HG02759 (cell line): ENCODE measurements around the gene PAPPA2.

ENCODE experiments used
- ATAC-seq: cut with Tn5 transposase; IDR thresholded peaks from one replicate; pipeline ENCODE4 v1.9.1; 2021; ENCODE audit warnings: mild to moderate bottlenecking, moderate library complexity; ENCODE audit not compliant: unreplicated experiment

Gene PAPPA2

DNA sequence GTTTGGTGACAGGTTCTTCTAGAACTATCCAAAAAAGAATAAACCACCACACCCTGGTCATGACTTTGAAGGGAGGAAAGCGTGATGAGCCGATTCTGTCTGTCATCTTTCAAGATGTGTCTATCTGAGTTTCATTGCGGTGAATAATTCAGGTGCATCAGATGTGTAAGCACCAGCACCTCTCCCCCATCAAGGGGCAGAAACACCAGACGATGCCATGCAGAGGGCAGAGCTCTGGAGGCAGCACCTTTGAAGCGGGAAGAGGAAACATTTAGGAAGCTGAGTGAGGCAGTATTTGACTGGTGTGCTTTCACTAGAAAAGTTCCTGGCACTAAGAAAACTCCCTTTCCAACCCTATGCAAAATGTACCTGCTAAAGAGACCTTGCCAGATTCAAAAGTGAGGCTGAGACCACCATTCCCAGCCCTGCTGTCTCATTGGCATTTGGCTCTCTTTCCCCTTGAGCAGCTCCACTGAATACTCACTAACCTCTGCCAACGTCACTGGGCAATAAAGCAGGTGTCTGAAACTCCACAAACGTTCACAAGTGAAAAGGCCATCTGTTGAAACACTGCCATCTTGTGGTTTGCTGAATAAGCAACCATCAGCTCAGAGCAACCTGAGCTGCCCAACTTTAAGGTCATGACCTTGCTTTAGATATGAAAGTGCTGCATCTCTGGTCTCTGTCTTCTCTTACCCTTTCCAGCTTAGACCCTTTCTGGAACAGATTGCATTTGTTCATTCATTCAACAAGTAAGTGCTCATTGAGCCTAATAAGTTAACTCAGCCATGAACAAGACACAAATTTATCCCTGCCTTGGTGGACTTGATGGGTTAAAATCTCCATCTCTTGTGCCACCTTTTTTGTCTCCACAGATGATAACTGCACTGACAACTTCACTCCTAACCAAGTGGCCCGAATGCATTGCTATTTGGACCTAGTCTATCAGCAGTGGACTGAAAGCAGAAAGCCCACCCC, 228.6 kb downstream of the PAPPA2 start:
- ATAC-seq: peak; percentile 93

GRCh38 chr1:176692431-176692830, 229.5 kb downstream of the PAPPA2 start:
- ATAC-seq: no peak

GRCh38 chr1:176692988-176693696, 230.2 kb downstream of the PAPPA2 start:
- no peak for ATAC-seq

DNA sequence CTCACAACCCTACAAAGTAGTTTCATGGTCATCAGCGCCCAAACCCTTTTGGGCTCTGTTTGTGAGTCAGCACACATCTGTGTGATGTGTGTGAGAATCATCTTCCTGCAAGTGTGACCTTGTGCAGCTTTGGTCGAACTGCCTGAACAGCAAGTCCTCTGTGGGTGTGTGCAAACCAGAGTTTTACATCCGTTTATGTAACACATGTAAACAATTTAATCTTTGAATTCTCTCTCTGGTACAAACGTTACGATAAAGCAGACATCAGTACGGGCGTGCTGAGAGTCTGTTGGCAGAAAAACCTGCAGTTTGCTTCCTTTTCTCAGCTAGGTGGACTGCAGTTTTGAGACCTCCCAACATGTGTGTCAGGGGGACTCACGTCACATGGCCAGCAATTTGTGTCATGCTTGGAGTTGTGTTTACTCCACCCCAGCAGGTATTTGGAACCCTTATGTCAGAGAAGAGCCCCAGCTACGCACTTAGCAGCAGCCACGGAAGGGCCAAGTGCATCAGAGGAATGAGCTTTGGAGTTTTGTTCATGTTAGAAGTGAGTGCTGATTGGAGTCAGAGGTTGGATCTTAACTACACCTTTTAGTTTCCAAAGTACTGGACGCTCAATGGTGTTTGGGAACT, 230.8 kb downstream of the PAPPA2 start:
- no peak for ATAC-seq

GRCh38 chr1:176694713-176695112, 231.7 kb downstream of the PAPPA2 start:
- ATAC-seq: no peak

GRCh38 chr1:176696109-176696508, 233.1 kb downstream of the PAPPA2 start:
- no peak for ATAC-seq

- no peak for ATAC-seq
Observed at GRCh38 chr1:176696689-176697088, 233.7 kb downstream of the PAPPA2 start.

- no peak for ATAC-seq
Observed at GRCh38 chr1:176699821-176700220, 236.8 kb downstream of the PAPPA2 start.

DNA sequence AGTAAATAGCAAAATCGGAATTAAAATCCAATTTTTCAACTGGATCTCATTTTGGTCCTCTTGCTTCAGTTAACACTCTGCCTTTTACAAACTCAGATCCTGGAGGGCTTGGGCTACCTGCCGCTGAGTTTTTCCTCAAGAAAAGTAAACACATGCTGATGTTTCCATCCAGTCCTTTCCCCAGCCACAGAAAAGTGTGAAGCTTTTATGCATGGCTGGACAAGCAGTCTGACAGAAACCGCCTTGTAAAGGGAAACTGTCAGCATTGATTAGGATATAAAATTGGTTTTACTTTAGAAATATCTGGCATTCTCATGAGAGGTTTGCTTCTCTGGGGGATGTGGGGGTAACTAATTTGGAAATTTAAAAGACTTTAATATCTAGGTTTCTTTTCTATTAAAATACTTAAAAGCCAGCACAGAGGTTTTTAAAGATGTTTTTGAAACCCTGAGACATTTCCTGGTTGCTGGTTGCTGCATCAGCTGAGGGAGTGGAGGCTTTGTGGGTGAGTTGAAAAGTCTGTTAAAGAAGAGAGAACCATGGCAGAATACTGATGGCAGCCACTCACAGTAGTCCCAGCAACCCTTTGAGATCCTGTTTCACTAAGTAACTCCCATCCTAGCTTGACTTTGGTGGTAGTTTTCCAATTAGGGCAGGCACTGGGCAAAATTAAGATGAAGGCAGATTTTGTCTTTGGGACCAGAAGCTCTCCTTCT, 238.3 kb downstream of the PAPPA2 start:
- no peak for ATAC-seq

- no peak for ATAC-seq
Observed at GRCh38 chr1:176702901-176703300, 239.9 kb downstream of the PAPPA2 start.

DNA sequence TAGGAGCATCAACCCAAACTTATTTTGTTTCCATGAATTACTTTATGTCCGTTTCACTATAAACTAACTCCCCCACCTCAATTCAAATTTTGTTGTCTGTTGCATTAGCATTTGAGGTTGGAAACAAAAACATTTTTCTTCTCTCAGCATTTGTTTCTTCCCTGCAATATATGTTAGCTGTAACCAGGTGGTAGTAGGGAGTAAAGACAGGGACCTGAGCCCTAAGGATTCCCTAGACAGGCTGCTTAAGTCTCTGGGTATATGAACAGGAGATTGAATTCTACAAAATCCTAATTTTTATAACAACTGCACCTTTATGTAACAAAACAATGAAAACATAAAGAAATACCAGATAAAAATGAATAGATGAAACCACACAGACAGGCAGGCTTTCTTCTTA, 242.6 kb downstream of the PAPPA2 start:
- ATAC-seq: no peak

- ATAC-seq: no peak
Observed at GRCh38 chr1:176717066-176717750, 254.2 kb downstream of the PAPPA2 start.

GRCh38 chr1:176719447-176719846, 256.5 kb downstream of the PAPPA2 start:
- ATAC-seq: no peak

- ATAC-seq: no peak
Observed at GRCh38 chr1:176720838-176721237, 257.9 kb downstream of the PAPPA2 start.

GRCh38 chr1:176733661-176734060, 270.7 kb downstream of the PAPPA2 start:
- peak; percentile 71 for ATAC-seq

DNA sequence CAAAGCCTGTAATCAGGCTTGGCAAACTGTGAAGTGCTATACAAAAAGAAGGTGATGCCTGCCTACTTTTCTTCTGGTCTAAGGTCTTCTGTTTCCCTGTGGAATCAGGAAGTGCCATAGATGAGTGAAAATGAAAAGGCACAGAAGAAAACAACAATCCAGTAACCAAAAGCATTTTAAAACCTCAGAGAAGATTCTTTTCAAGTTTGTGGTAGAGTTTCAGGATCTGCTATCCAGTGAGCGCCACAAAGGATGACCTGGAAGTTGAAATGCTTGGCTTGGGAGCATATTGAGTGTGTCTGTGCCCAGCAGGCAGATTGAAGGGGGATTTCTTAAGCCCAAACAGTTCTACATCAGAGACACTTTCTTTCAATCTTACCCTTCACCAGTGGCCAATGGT, 272.2 kb downstream of the PAPPA2 start:
- no peak for ATAC-seq

DNA sequence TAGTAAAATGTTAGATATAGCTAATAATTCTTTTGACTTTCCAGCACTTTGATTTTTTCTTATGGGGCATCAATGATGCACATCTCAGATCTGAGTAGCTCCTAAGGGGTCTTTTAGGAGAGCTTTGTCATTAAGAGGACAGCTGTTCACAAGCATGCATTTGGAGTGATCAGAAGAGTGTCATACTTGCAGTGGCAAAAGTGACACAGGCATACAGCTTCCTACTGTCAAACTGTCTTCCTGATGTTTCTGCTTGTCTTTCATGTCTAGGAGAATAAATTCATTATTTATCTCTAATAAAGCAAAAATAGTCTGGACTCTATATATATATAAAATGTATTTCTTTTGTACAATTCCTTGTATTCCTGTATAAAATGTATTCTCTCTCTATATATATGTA, 273.0 kb downstream of the PAPPA2 start:
- ATAC-seq: no peak

- no peak for ATAC-seq
Observed at GRCh38 chr1:176741181-176741580, 278.2 kb downstream of the PAPPA2 start.

GRCh38 chr1:176742322-176742721, 279.3 kb downstream of the PAPPA2 start:
- ATAC-seq: no peak

- ATAC-seq: no peak
Observed at GRCh38 chr1:176744142-176744541, 281.2 kb downstream of the PAPPA2 start.
